BJ (cell line): ENCODE measurements around the gene TTL. TPM values are rescaled to one million over a fixed set of nuclear protein-coding genes. Genes with fewer than 3 reads are reported as not detected.

ENCODE experiments used
- CTCF ChIA-PET: fragments of 350-600 bp; formaldehyde crosslinking; extraction: SDS; loops from one replicate; lab custom pipeline; 2021; ENCODE audit warnings: antibody characterized with exemption, inconsistent platforms; lab: Yijun Ruan, JAX
- POLR2A ChIA-PET: fragments of 300-600 bp; sonication (Branson Sonifier 250); formaldehyde crosslinking; extraction: SDS; loops from one replicate; lab custom pipeline; 2021; ENCODE audit warnings: antibody characterized with exemption; lab: Charles Lee
- DNase-seq: peaks from one replicate; pipeline ENCODE4 v3.0.0-alpha.2; 2011; ENCODE audit warnings: low read depth
- H3K27me3 ChIP-seq: 2 replicates; pipeline ENCODE4 v1.6.0; 2011; ENCODE audit warnings: low read length; ENCODE audit not compliant: control insufficient read depth, insufficient read depth
- H3K36me3 ChIP-seq: 2 replicates; pipeline ENCODE4 v1.5.1; 2011; ENCODE audit warnings: low read length; ENCODE audit not compliant: control insufficient read depth, insufficient read depth
- H3K4me3 ChIP-seq: 2 replicates; pipeline ENCODE4 v1.5.1; 2011; ENCODE audit warnings: low read depth, mild to moderate bottlenecking, control low read depth, low read length
- polyA plus RNA-seq: library from polyadenylated mRNA; depleted of rRNA; stranded (reverse); fragments of >200 nt; gene quantifications from 2 replicates; pipeline ENCODE4 v1.2.3, GENCODE V29; 2011
- TF ChIP-seq, protein P1 (sequence below): IDR thresholded peaks from 2 replicates; pipeline ENCODE4 v1.5.1; 2011; ENCODE audit warnings: low read depth, mild to moderate bottlenecking, control low read depth, inconsistent platforms, low read length, moderate library complexity; ENCODE audit not compliant: insufficient read depth

TTL gene
- polyA plus RNA-seq, 1 experiment, result 11.1 TPM

DNA sequence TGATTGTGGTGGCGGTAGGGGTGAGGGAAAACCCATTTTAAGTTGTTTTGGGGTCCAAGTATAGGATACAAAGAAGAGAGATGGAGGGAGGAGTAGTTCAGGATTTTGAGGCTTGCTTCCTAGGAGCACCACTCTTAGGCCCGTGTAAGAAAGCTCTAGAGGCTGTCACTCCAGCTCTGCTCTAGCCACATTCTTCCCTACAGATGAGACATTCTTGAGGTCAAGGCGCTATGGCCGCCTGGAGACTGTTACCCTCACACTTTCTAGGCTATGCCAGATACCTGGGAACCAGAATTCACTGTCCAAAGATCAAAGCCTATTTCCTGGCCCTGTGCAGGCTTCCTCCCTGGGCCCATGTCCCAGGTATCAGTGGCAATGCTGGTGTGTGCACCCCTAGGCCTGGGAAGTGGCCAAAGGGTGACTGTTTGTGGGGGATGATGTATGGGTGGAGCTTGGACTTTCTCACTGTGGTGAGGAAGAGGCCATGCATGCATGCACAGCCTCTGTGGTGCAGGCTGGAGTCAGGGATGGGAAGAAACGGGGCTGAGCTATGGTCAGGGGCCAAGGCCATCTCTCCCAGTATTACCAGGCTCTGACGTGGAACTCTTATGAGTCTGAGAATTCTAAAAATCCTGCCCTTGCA is 7.0 kb upstream of the TTL start:
- ChIA-PET POLR2A (no interaction called here), CTCF (interaction anchor here (0.8 to 1.6 kb wide), 3 partner anchors 13 to 28 kb away, joined by 3 to 4 read pairs (median 3); no protein-coding TSS in a partner anchor)
- Histone ChIP-seq H3K4me3 (no peak overlapping the region), H3K27me3 (no peaks in the 10 kb centered on the region), H3K36me3 (no peaks in the 10 kb centered on the region)
- no peak for DNase-seq
- TF ChIP-seq, protein P1, sequence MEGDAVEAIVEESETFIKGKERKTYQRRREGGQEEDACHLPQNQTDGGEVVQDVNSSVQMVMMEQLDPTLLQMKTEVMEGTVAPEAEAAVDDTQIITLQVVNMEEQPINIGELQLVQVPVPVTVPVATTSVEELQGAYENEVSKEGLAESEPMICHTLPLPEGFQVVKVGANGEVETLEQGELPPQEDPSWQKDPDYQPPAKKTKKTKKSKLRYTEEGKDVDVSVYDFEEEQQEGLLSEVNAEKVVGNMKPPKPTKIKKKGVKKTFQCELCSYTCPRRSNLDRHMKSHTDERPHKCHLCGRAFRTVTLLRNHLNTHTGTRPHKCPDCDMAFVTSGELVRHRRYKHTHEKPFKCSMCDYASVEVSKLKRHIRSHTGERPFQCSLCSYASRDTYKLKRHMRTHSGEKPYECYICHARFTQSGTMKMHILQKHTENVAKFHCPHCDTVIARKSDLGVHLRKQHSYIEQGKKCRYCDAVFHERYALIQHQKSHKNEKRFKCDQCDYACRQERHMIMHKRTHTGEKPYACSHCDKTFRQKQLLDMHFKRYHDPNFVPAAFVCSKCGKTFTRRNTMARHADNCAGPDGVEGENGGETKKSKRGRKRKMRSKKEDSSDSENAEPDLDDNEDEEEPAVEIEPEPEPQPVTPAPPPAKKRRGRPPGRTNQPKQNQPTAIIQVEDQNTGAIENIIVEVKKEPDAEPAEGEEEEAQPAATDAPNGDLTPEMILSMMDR, result no peak

GRCh38 chr2:112476434-112476833 is 5.5 kb upstream of the TTL start:
- H3K4me3 ChIP-seq, result no peak overlapping the region
- CTCF ChIA-PET, result no interaction called here
- no peaks in the 10 kb centered on the region for H3K36me3 ChIP-seq
- POLR2A ChIA-PET, result no interaction called here
- DNase-seq, result no peak
- no peaks in the 10 kb centered on the region for H3K27me3 ChIP-seq
- TF ChIP-seq, protein P1, result no peak

GRCh38 chr2:112480530-112481049 is 1.4 kb upstream of the TTL start:
- H3K4me3 ChIP-seq, result peak overlapping the region; percentile 88
- TF ChIP-seq, protein P1, result no peak
- no peaks in the 10 kb centered on the region for H3K27me3 ChIP-seq
- ChIA-PET CTCF (interaction anchor here (0.6 to 2.2 kb wide), 21 partner anchors 11 to 740 kb away, joined by 3 to 11 read pairs (median 4); partner anchors contain the start of gene CHCHD5), POLR2A (interaction anchor here (0.6 kb wide), 1 partner anchor 25 kb away, joined by 12 read pairs; no protein-coding TSS in a partner anchor)
- no peak for DNase-seq
- H3K36me3 ChIP-seq, result no peaks in the 10 kb centered on the region

- CTCF ChIA-PET, result interaction anchor here (0.5 to 2.2 kb wide), 23 partner anchors 10 to 594 kb away, joined by 3 to 11 read pairs (median 4); partner anchors contain the start of gene CHCHD5
- POLR2A ChIA-PET, result no interaction called here
Measured at GRCh38 chr2:112481050-112481527, 867 bp upstream of the TTL start.

More at GRCh38 chr2:112481050-112481527, 867 bp upstream of the TTL start:
- TF ChIP-seq, protein P1, result peak; percentile 94
- H3K36me3 ChIP-seq, result no peaks in the 10 kb centered on the region
- peak overlapping the region; percentile 88 for H3K4me3 ChIP-seq
- DNase-seq, result no peak
- no peaks in the 10 kb centered on the region for H3K27me3 ChIP-seq
